ENCODE measurements around the gene WLS. TPM values are rescaled to one million over a fixed set of nuclear protein-coding genes. Genes with fewer than 3 reads are reported as not detected.
"Not testable (repeated sequence)": the region's sequence is repeated elsewhere in the genome, so short reads cannot be mapped to it uniquely, and the experiment has no call there.

Gene WLS
- total RNA-seq, 2 donors from 2014 or later: 51.0 to 55.8 TPM

DNA sequence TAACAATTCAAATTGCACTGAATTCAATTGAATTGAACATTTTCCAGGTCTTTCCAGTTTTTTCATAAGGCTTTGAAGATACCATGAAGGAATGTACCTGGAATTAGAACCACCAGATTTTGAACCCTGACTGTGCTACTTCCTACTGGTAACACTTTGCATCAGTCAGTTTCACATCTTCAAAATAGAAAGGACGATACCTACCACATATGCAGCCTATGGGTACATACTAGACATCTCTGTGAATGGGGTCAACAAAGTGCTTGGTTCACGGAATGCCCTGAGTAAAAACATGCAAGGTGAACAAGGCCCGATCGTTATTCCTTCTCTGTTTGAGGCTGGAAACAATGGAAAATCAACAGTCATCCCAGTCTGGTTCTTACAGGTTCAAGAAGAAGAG, 41.2 kb upstream of the WLS start:
- H3K27me3 ChIP-seq: no peaks in the 10 kb centered on the region
- H3K27ac ChIP-seq: no peak overlapping the region
- no peaks in the 10 kb centered on the region for H3K4me1 ChIP-seq
- no peaks in the 10 kb centered on the region for H3K9me3 ChIP-seq
- TF ChIP-seq, protein P1, sequence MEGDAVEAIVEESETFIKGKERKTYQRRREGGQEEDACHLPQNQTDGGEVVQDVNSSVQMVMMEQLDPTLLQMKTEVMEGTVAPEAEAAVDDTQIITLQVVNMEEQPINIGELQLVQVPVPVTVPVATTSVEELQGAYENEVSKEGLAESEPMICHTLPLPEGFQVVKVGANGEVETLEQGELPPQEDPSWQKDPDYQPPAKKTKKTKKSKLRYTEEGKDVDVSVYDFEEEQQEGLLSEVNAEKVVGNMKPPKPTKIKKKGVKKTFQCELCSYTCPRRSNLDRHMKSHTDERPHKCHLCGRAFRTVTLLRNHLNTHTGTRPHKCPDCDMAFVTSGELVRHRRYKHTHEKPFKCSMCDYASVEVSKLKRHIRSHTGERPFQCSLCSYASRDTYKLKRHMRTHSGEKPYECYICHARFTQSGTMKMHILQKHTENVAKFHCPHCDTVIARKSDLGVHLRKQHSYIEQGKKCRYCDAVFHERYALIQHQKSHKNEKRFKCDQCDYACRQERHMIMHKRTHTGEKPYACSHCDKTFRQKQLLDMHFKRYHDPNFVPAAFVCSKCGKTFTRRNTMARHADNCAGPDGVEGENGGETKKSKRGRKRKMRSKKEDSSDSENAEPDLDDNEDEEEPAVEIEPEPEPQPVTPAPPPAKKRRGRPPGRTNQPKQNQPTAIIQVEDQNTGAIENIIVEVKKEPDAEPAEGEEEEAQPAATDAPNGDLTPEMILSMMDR (IDR thresholded peaks at IDR 0.05): no peak
- DNase-seq (ENCODE audit: low spot score): no peak
- H3K4me3 ChIP-seq: no peak overlapping the region
- no peaks in the 10 kb centered on the region for H3K36me3 ChIP-seq

DNA sequence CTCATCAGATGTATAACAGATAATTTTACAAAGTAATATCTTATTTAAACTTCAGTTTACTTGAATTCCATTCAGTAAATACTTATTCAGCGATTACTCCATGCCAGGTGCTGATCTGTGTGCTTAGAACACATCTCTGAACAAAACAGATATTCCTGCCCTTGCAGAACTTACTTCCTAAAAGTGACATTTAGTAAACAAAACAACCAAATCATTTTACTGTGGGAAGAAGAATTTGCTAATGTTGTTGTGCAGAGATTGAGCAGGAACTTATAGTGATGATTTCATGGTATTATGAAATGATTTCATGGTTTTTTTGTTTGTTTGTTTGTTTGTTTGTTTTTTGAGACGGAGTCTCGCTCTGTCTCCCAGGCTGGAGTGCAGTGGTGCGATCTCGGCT, 39.3 kb upstream of the WLS start:
- Histone ChIP-seq H3K36me3 (no peaks in the 10 kb centered on the region), H3K27ac (no peak overlapping the region), H3K27me3 (no peaks in the 10 kb centered on the region), H3K4me1 (no peaks in the 10 kb centered on the region), H3K9me3 (no peaks in the 10 kb centered on the region), H3K4me3 (no peak overlapping the region)
- no peak for DNase-seq (ENCODE audit: low spot score)
- TF ChIP-seq, protein P1 (IDR thresholded peaks at IDR 0.05): no peak

DNA sequence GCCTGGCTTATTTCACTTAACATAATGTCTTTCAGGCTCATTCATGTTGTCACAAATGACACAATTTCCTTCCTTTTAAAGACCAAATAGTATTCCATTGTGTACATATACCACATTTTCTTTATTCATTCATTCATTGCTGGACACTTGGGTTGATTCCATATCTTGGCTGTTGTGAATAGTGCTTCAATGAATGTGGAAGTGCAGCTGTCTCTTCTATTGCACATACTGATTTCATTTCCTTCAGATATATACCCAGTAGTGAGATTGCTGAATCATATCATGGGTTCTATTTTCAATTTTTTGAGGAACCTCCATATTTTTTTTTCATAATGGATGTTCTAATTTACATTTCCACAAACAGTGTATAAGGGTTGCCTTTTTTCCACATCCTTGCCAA, 38.6 kb upstream of the WLS start:
- Histone ChIP-seq H3K4me1 (no peaks in the 10 kb centered on the region), H3K27ac (no peak overlapping the region), H3K36me3 (no peaks in the 10 kb centered on the region), H3K9me3 (no peaks in the 10 kb centered on the region), H3K4me3 (no peak overlapping the region), H3K27me3 (no peaks in the 10 kb centered on the region)
- DNase-seq (ENCODE audit: low spot score): no peak
- TF ChIP-seq, protein P1 (IDR thresholded peaks at IDR 0.05): no peak

DNA sequence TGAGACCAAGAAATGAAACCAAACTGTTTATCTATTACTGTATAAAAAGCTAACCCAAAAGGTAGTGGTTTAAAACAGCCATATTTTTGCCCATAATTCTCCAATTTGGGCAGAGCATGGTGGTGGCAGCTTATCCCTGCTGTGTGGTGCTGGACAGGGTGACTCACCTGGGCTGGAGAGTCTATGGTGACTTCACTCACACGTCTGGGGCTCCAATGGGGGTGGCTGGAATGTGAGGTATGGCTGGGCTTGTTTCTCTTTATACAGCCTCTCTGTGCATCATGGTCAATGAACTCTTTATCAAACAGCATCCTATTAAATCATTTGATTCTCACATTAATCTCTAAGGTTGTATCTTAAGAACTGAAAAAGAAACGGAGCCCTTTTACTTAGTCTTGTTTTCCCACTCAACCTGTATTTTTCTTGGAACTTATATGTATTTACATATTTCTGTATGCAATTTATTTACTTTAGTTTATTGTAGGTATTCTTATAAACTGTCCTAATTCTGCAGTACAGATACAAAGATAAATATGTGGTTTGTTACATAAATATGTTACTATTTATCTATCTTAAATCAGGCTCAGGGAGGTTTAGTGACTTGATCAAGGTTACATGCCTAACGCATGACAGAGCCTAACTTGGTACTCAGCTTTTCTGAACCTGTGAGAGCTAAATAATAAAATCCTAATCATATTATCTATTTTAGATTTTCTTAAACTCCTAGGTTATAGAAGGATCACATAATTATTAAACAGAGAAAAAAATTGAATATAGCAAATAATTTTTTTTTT, 37.5 kb upstream of the WLS start:
- no peak for DNase-seq (ENCODE audit: low spot score)
- Histone ChIP-seq H3K27me3 (no peaks in the 10 kb centered on the region), H3K27ac (no peak overlapping the region)

DNA sequence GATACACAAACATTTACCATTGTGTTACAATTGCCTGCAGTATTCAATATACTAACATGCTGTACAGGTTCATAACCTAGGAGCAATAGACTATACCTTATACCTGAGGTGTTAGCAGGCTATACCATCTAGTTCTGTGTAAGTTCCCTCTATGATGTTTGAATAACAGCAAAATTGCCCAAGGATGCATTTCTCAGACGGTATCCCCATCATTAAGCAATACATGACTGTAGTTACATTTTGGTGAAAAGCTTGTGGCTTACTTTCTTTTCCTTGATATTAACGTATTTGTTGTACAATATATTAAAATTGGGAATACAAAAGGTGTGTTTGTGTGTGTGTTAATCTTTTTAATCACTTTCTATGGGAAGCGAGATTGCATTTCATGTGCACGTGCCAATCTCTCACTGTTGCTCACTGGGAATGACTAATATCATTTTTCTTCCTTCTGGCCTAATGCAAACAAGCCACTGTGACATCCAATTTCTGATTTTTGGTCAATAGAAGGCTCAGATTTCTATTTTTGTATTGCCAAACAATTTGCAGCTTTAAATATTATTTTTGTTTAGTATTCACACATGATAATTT, 36.7 kb upstream of the WLS start:
- Histone ChIP-seq H3K4me1 (no peaks in the 10 kb centered on the region), H3K4me3 (no peak overlapping the region), H3K27me3 (no peaks in the 10 kb centered on the region), H3K9me3 (no peaks in the 10 kb centered on the region), H3K36me3 (no peaks in the 10 kb centered on the region), H3K27ac (no peak overlapping the region)
- no peak for DNase-seq (ENCODE audit: low spot score)
- TF ChIP-seq, protein P1 (IDR thresholded peaks at IDR 0.05): no peak

More for the DNA sequence above, 37.5 kb upstream of the WLS start:
- Histone ChIP-seq H3K4me3 (no peak overlapping the region), H3K4me1 (no peaks in the 10 kb centered on the region), H3K36me3 (no peaks in the 10 kb centered on the region), H3K9me3 (no peaks in the 10 kb centered on the region)
- TF ChIP-seq, protein P1 (IDR thresholded peaks at IDR 0.05): no peak

DNA sequence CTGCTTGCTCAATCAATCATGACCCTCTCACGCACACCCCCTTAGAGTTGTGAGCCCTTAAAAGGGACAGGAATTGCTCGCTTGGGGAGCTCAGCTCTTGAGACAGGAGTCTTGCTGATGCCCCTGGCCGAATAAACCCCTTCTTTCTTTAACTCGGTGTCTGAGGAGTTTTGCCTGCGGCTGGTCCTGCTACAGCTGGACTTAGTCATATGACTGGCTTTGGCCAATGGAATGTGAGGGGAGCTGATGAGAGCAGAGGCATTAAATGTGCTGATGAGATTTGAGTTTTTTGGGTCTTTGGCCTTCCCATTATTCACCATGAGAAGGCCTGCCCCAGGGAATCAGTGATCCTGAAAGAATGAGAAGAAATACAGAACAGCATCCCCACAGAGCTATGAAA, 24.5 kb upstream of the WLS start:
- not testable (repeated sequence) for DNase-seq (ENCODE audit: low spot score); H3K36me3 ChIP-seq; H3K9me3 ChIP-seq; H3K27me3 ChIP-seq; H3K4me3 ChIP-seq; H3K27ac ChIP-seq; H3K4me1 ChIP-seq

Measured in right atrium auricular region (tissue), 2 donors.